K562 (cell line): ENCODE measurements around the gene GPR85. TPM values are rescaled to one million over a fixed set of nuclear protein-coding genes. Genes with fewer than 3 reads are reported as not detected.

Source experiments
- CEBPZ ChIP-seq: fragments of 150-350 bp; IDR thresholded peaks from 2 replicates; pipeline ENCODE4 v1.6.1; 2014; ENCODE audit warnings: low read depth, mild to moderate bottlenecking, low read length, borderline replicate concordance
- CHD2 ChIP-seq: IDR thresholded peaks from 2 replicates; pipeline ENCODE4 v1.6.1; 2011; ENCODE audit warnings: low read depth, low read length
- HDAC3 ChIP-seq: fragments of 450-650 bp; IDR thresholded peaks from 2 replicates; pipeline ENCODE4 v1.6.1; 2018; ENCODE audit warnings: borderline replicate concordance, mild to moderate bottlenecking, moderate library complexity; ENCODE audit not compliant: partially characterized antibody
- HDAC8 ChIP-seq: fragments of 450-650 bp; IDR thresholded peaks from 2 replicates; pipeline ENCODE4 v1.6.1; 2016; ENCODE audit warnings: mild to moderate bottlenecking, missing genetic modification characterization, moderate library complexity, missing compliant biosample characterization
- MGA ChIP-seq: fragments of 450-650 bp; IDR thresholded peaks from 2 replicates; pipeline ENCODE4 v1.6.1; 2016; ENCODE audit warnings: mild to moderate bottlenecking, moderate library complexity
- SPI1 ChIP-seq: IDR thresholded peaks from 2 replicates; pipeline ENCODE4 v1.6.1; 2011; ENCODE audit warnings: low read depth, low read length, control low read depth, borderline replicate concordance
- THRAP3 ChIP-seq: fragments of 450-650 bp; IDR thresholded peaks from 2 replicates; pipeline ENCODE4 v1.6.1; 2016; ENCODE audit warnings: mild to moderate bottlenecking, inconsistent platforms, borderline replicate concordance
- ZFP36 ChIP-seq: fragments of 150-350 bp; IDR thresholded peaks from 2 replicates; pipeline ENCODE4 v1.6.1; 2018; ENCODE audit warnings: low read length, low read depth; ENCODE audit not compliant: partially characterized antibody
- ZNF431 ChIP-seq: sonication (generic); formaldehyde crosslinking; IDR thresholded peaks from 2 replicates; pipeline ENCODE4 v1.8.0; 2022; ENCODE audit warnings: mild to moderate bottlenecking, missing genetic modification reagents
- polyA plus RNA-seq, 8 experiments: library from polyadenylated mRNA; depleted of rRNA in 4 of 8; stranded (reverse) in 5 of 8; unstranded in 3 of 8; fragments of >200 nt; fragmentation: Nextera tagmentation in 2 of 8; fragmentation: Illumina TruSeq in 1 of 8; extraction: Ambion mirVana in 2 of 8; extraction: Trizol in 1 of 8; gene quantifications; 2 replicates each; pipeline versions ENCODE4 v1.2.1 to v1.2.3, GENCODE V29; 2011 to 2014; ENCODE audit warnings: inconsistent platforms in 1 of 8, missing spikeins in 1 of 8
- total RNA-seq, 7 experiments: library from RNA; depleted of rRNA in 6 of 7; stranded (reverse); fragments of >200 nt in 6 of 7; fragmentation: Illumina TruSeq in 2 of 7; extraction: Trizol in 2 of 7; gene quantifications; 2 replicates each; pipeline versions ENCODE4 v1.2.1 to v1.2.3, GENCODE V29; 2011 to 2021; ENCODE audit warnings: low replicate concordance in 1 of 7

The GPR85 gene
- total and polyA plus RNA-seq, 9 of the 15 experiments (the other 6 are each of a cell fraction or from before 2014, with no cell fraction given), result 2.9 to 18.2 (median 4.0) TPM

GRCh38 chr7:113087071-113087998 lies 708 bp upstream of the GPR85 start (continued):
- TF ChIP-seq MGA (no peak), CHD2 (no peak; the same call in 1 of the 2 replicates), SPI1 (no peak), HDAC8 (tag) (no peak), THRAP3 (0 out of 2 replicates have a peak, but pooled peaks have one; percentile 44), ZFP36 (no peak), HDAC3 (no peak), CEBPZ (no peak), ZNF431 (no peak)
